ENCODE results near the gene SORCS2.

DNA sequence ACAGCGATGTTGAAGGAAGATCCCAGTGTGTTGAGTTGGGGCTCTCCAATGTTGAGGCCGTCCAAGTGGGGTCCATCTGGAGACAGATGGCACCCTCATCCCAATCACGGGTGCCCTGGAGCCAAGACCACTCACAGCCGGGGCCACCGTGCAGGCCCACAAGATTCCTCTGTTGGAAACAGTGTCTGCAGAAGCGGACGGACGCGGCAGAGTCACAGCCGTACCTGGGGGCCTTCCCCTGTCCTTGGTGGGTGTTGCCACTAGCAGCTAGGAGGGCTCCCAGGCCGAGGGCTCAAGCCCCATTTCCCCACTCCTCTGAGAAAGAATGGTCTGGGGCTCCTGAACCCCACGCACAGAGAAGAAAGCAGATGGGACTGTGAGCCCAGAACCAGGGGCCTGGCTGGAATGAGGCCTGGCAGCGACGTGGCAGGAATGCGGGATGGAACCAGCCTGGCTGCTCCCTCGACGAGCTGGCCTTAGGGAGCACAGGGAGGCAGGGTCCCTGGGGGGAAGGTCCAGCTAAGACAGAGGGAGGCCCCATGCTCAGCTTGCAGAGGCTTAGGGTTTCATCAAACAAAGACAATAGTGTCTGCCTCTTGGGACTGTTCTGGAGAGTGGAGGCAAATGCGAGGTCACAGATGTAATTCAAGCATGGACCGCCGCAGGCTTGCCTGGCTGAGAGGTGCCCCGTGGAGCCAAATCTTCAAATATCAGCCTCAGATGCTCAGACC lies 518.4 kb downstream of the SORCS2 start:
- TF ChIP-seq, protein P1, sequence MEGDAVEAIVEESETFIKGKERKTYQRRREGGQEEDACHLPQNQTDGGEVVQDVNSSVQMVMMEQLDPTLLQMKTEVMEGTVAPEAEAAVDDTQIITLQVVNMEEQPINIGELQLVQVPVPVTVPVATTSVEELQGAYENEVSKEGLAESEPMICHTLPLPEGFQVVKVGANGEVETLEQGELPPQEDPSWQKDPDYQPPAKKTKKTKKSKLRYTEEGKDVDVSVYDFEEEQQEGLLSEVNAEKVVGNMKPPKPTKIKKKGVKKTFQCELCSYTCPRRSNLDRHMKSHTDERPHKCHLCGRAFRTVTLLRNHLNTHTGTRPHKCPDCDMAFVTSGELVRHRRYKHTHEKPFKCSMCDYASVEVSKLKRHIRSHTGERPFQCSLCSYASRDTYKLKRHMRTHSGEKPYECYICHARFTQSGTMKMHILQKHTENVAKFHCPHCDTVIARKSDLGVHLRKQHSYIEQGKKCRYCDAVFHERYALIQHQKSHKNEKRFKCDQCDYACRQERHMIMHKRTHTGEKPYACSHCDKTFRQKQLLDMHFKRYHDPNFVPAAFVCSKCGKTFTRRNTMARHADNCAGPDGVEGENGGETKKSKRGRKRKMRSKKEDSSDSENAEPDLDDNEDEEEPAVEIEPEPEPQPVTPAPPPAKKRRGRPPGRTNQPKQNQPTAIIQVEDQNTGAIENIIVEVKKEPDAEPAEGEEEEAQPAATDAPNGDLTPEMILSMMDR (IDR thresholded peaks at IDR 0.05): no peak
- TF ChIP-seq POLR2A (IDR thresholded peaks at IDR 0.05): no peak
- no peak for TF ChIP-seq EP300 (IDR thresholded peaks at IDR 0.05)
